ENCODE results near the gene SND1. TPM values are rescaled to one million over a fixed set of nuclear protein-coding genes. Genes with fewer than 3 reads are reported as not detected.

Gene SND1
- total RNA-seq, 1 experiment from 2014 or later, result 274 TPM

DNA sequence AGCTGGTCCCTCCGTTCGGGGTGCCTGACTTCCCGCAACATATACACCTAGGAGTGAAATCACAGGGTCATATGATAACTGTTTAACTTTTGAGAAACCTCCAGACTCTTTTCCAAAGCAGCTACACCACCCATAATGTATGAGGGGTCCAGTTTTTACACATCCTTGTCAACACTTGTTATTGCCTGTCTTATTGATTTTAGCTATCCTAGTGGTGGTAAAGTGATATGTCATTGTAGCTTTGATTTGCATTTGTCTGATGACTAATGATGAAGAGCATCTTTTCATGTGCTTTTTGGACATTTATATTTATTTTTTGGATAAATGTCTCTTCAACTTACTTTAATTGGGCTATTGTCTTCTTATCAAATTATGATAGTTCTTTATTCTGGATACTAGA is 29.0 kb downstream of the SND1 start:
- Mint-ChIP-seq H3K36me3 (ENCODE audit: insufficient read depth, unreplicated experiment) (peaks cover 61% of the 10 kb centered on the region), H3K4me1 (ENCODE audit: low read depth, unreplicated experiment) (peaks cover 19% of the 10 kb centered on the region), H3K4me3 (ENCODE audit: unreplicated experiment) (no peak overlapping the region), H3K27ac (ENCODE audit: unreplicated experiment) (no peak overlapping the region), H3K27me3 (ENCODE audit: insufficient read depth, unreplicated experiment) (no peaks in the 10 kb centered on the region), H3K9me3 (ENCODE audit: unreplicated experiment) (peaks cover 19% of the 10 kb centered on the region)
- DNase-seq, result no peak
- no peaks in the 10 kb centered on the region for H3K27me3 ChIP-seq (replicated peaks; ENCODE audit: control insufficient read depth, insufficient read depth, low read length)
- ChIA-PET CTCF (no interaction called here), POLR2A (interaction anchor here (0.7 kb wide), 1 partner anchor 30 kb away, joined by 3 read pairs; no protein-coding TSS in a partner anchor)
- H3K4me1 ChIP-seq, result peaks cover 20% of the 10 kb centered on the region; the same call in 1 of the 2 replicates
- no peaks in the 10 kb centered on the region for H3K36me3 ChIP-seq (ENCODE audit: control insufficient read depth, insufficient read depth, low read length)
- BruUV-seq (replicated peaks), result no TSS peak
- TF ChIP-seq, protein P1, sequence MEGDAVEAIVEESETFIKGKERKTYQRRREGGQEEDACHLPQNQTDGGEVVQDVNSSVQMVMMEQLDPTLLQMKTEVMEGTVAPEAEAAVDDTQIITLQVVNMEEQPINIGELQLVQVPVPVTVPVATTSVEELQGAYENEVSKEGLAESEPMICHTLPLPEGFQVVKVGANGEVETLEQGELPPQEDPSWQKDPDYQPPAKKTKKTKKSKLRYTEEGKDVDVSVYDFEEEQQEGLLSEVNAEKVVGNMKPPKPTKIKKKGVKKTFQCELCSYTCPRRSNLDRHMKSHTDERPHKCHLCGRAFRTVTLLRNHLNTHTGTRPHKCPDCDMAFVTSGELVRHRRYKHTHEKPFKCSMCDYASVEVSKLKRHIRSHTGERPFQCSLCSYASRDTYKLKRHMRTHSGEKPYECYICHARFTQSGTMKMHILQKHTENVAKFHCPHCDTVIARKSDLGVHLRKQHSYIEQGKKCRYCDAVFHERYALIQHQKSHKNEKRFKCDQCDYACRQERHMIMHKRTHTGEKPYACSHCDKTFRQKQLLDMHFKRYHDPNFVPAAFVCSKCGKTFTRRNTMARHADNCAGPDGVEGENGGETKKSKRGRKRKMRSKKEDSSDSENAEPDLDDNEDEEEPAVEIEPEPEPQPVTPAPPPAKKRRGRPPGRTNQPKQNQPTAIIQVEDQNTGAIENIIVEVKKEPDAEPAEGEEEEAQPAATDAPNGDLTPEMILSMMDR (IDR thresholded peaks at IDR 0.05; ENCODE audit: insufficient read depth in 1 of 2, low read depth in 1 of 2, low read length in 1 of 2, severe bottlenecking in 1 of 2, unreplicated experiment in 1 of 2), result no peak
- intact Hi-C loops (cut with micrococcal nuclease; ENCODE audit: unreplicated experiment), result no loop called here
- H3K9me3 ChIP-seq, result peaks cover 11% of the 10 kb centered on the region
- no peak overlapping the region for H3K4me3 ChIP-seq (ENCODE audit: low read depth, low read length)

DNA sequence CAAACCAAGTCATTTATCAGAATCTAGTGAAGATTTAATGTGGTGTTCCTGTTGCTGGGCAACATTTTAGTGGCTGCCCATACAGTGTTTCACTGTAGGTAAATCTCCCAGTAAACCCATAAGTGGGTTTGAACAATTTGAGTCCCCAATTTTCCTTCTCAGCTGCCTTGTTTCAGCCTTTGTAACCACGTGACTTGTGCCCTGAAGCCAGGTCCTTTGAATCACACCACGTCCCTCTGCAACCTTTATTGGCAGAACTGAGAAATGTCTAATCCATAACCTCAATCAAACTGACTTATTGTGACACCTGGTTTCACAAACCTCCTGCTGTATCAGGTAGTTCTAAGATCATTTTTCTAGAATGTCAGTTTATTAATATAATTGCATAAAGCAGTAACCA is 30.1 kb downstream of the SND1 start:
- BruUV-seq (replicated peaks), result no TSS peak
- Histone ChIP-seq H3K4me3 (ENCODE audit: low read depth, low read length) (no peak overlapping the region), H3K27me3 (replicated peaks; ENCODE audit: control insufficient read depth, insufficient read depth, low read length) (no peaks in the 10 kb centered on the region), H3K36me3 (ENCODE audit: control insufficient read depth, insufficient read depth, low read length) (no peaks in the 10 kb centered on the region), H3K4me1 (peaks cover 20% of the 10 kb centered on the region; the same call in 1 of the 2 replicates), H3K9me3 (peaks cover 11% of the 10 kb centered on the region)
- ChIA-PET CTCF (no interaction called here), POLR2A (no interaction called here)
- no peaks in the 10 kb centered on the region for H3K27me3 Mint-ChIP-seq (ENCODE audit: insufficient read depth, unreplicated experiment)
- H3K4me1 Mint-ChIP-seq (ENCODE audit: low read depth, unreplicated experiment), result peaks cover 19% of the 10 kb centered on the region
- H3K9me3 Mint-ChIP-seq (ENCODE audit: unreplicated experiment), result peaks cover 19% of the 10 kb centered on the region
- peaks cover 55% of the 10 kb centered on the region for H3K36me3 Mint-ChIP-seq (ENCODE audit: insufficient read depth, unreplicated experiment)
- intact Hi-C loops (cut with micrococcal nuclease; ENCODE audit: unreplicated experiment), result no loop called here
- no peak for DNase-seq
- TF ChIP-seq, protein P1 (IDR thresholded peaks at IDR 0.05; ENCODE audit: insufficient read depth in 1 of 2, low read depth in 1 of 2, low read length in 1 of 2, severe bottlenecking in 1 of 2, unreplicated experiment in 1 of 2), result no peak
- no peak overlapping the region for H3K27ac Mint-ChIP-seq (ENCODE audit: unreplicated experiment)
- H3K4me3 Mint-ChIP-seq (ENCODE audit: unreplicated experiment), result no peak overlapping the region

DNA sequence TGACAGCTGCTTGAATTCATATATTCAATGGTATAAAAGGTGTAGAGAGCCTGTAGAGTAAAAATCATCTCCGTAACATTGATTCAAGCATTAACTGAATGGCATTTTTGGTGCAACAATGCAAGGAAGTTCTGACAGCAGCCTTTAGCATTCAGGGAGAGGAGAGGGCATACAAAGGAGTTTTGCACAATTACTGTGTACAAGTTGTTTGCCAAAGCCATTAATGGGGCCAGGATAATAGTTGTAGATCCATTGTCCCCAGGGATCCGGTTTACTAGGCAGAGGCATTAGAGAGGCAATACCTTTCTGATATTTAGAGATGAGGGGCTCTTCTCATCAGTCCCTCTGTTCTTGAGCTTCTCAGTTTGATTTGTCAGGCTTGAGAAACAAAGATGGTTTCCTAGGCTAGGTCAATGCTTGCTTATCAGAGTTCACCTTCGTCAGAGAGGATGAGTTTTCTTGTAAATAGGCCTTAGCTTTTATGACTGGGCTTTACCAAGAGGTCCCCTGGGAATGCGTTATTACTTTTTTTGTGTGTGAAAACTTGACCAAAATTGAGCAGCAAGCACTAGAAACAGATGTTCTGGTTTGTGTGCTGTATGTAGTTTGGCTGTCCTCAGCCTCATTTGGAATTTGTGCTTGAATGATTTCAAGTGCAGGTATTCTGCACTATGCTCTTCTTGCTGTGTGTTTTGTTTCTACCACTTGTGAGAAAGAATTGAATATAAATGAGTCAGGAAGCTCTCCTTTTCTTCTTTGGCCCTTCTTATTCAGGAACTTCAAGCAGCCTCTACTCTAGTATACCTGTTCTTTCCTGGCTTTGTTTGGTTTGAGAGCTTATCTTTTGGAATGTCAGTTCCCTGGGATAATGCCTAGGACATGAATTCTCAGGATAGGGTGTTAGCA is 32.0 kb downstream of the SND1 start:
- H3K4me1 Mint-ChIP-seq (ENCODE audit: low read depth, unreplicated experiment), result peaks cover 19% of the 10 kb centered on the region
- intact Hi-C loops (cut with micrococcal nuclease; ENCODE audit: unreplicated experiment), result no loop called here

More for the DNA sequence above, 32.0 kb downstream of the SND1 start:
- peaks cover 20% of the 10 kb centered on the region; the same call in 1 of the 2 replicates for H3K4me1 ChIP-seq
- H3K36me3 ChIP-seq (ENCODE audit: control insufficient read depth, insufficient read depth, low read length), result no peaks in the 10 kb centered on the region
- no peaks in the 10 kb centered on the region for H3K27me3 ChIP-seq (replicated peaks; ENCODE audit: control insufficient read depth, insufficient read depth, low read length)
- Mint-ChIP-seq H3K36me3 (ENCODE audit: insufficient read depth, unreplicated experiment) (peaks cover 50% of the 10 kb centered on the region), H3K4me3 (ENCODE audit: unreplicated experiment) (no peak overlapping the region), H3K27me3 (ENCODE audit: insufficient read depth, unreplicated experiment) (no peaks in the 10 kb centered on the region), H3K9me3 (ENCODE audit: unreplicated experiment) (peaks cover 19% of the 10 kb centered on the region), H3K27ac (ENCODE audit: unreplicated experiment) (no peak overlapping the region)
- DNase-seq, result no peak
- TF ChIP-seq, protein P1 (IDR thresholded peaks at IDR 0.05; ENCODE audit: insufficient read depth in 1 of 2, low read depth in 1 of 2, low read length in 1 of 2, severe bottlenecking in 1 of 2, unreplicated experiment in 1 of 2), result no peak
- H3K9me3 ChIP-seq, result peaks cover 11% of the 10 kb centered on the region
- H3K4me3 ChIP-seq (ENCODE audit: low read depth, low read length), result no peak overlapping the region
- POLR2A ChIA-PET, result interaction anchor here (0.6 kb wide), 1 partner anchor 96 kb away, joined by 7 read pairs; no protein-coding TSS in a partner anchor
- CTCF ChIA-PET, result no interaction called here
- BruUV-seq (replicated peaks), result no TSS peak
